ENCODE results near the gene RNF103. TPM values are rescaled to one million over a fixed set of nuclear protein-coding genes. Genes with fewer than 3 reads are reported as not detected.

RNF103 gene
- total and polyA plus RNA-seq, 2 of the 8 experiments (the other 6 are each of a cell fraction or from before 2014, with no cell fraction given): 3.3 to 7.4 TPM

- H2BK15ac ChIP-seq (ENCODE audit: low read length): no peak overlapping the region
- peaks cover 0 to 5% (median 0%) of the 10 kb centered on the region in 4 experiments; a peak in 1 of 7 replicates for H3K4me1 ChIP-seq (replicated peaks in 1 of 4; ENCODE audit: control insufficient read depth in 3 of 4, insufficient read depth in 4 of 4, low read length in 3 of 4)
- POLR2A ChIA-PET (ENCODE audit: partially characterized antibody): interaction anchor here (0.6 kb wide), 1 partner anchor 55 kb away, joined by 3 read pairs; no protein-coding TSS in a partner anchor
- H2AFZ ChIP-seq (ENCODE audit: low read length): no peak overlapping the region
- no peak overlapping the region for H3K4me3 ChIP-seq (ENCODE audit: extremely low read depth in 1 of 4, insufficient read depth in 2 of 4, low read depth in 3 of 4, low read length in 4 of 4)
- H3K23me2 ChIP-seq (ENCODE audit: low read depth, low read length): no peaks in the 10 kb centered on the region
- H2BK5ac ChIP-seq (ENCODE audit: low read depth, low read length): no peak overlapping the region
- H3K9ac ChIP-seq (replicated peaks in 1 of 4; ENCODE audit: extremely low read depth in 1 of 4, low read depth in 3 of 4, low read length in 3 of 4): no peak overlapping the region
- TF ChIP-seq TAF1 (IDR thresholded peaks at IDR 0.05; ENCODE audit: low read depth, low read length) (no peak), CTBP2 (IDR thresholded peaks at IDR 0.05; ENCODE audit: borderline replicate concordance, insufficient read depth, insufficient read length, low read length) (no peak), FOSL1 (IDR thresholded peaks at IDR 0.05; ENCODE audit: insufficient read depth, low read depth, low read length) (no peak), POU5F1 (IDR thresholded peaks at IDR 0.05; ENCODE audit: low read depth, low read length) (no peak), SUZ12 (IDR thresholded peaks at IDR 0.05; ENCODE audit: low read length) (no peak), SAP30 (IDR thresholded peaks at IDR 0.05; ENCODE audit: insufficient read depth, insufficient replicate concordance, low read length) (no peak), SP1 (IDR thresholded peaks at IDR 0.05; ENCODE audit: low read depth, low read length) (no peak), KDM5A (IDR thresholded peaks at IDR 0.05; ENCODE audit: low read length) (no peak), CBX8 (IDR thresholded peaks at IDR 0.05; ENCODE audit: borderline replicate concordance, low read depth, low read length) (no peak), SP2 (IDR thresholded peaks at IDR 0.05; ENCODE audit: low read length) (no peak), ATF2 (IDR thresholded peaks at IDR 0.05; ENCODE audit: low read length) (no peak)
- DNase-seq (ENCODE audit: low read depth in 1 of 2, low spot score in 2 of 2) (no peak), FAIRE-seq (no peak)
- H4K8ac ChIP-seq (ENCODE audit: extremely low read depth, insufficient read depth, low read length): no peak overlapping the region; the same call in 1 of the 2 replicates
- no peaks in the 10 kb centered on the region for H3K36me3 ChIP-seq (ENCODE audit: control insufficient read depth in 2 of 4, insufficient read depth in 4 of 4, low read length in 3 of 4)
- H3K4me2 ChIP-seq (ENCODE audit: insufficient read depth in 1 of 2, low read depth in 2 of 2, low read length in 2 of 2): no peak overlapping the region
- no peak overlapping the region for H3K56ac ChIP-seq (replicated peaks; ENCODE audit: insufficient read length, low read depth, low read length)
- no peak overlapping the region for H4K91ac ChIP-seq (replicated peaks; ENCODE audit: insufficient read length, low read length)
- H3K18ac ChIP-seq (ENCODE audit: extremely low read depth, low read length): no peak overlapping the region
- no peak overlapping the region for H3K23ac ChIP-seq (ENCODE audit: insufficient read length)
- CTCF ChIA-PET (ENCODE audit: partially characterized antibody): no interaction called here
- H2BK20ac ChIP-seq (ENCODE audit: low read length): no peak overlapping the region
- no peak overlapping the region for H3K27ac ChIP-seq (ENCODE audit: low read depth, low read length)
- no peaks in the 10 kb centered on the region for H3K9me3 ChIP-seq (ENCODE audit: insufficient read depth in 2 of 2, low read depth in 1 of 2, low read length in 1 of 2)
- no peaks in the 10 kb centered on the region for H3K79me2 ChIP-seq (ENCODE audit: control insufficient read depth in 1 of 2, insufficient read depth in 2 of 2, low read length in 2 of 2)
- no peak overlapping the region for H3K14ac ChIP-seq (ENCODE audit: insufficient read length)
- H4K20me1 ChIP-seq (replicated peaks in 1 of 2; ENCODE audit: control insufficient read depth in 1 of 2, insufficient read depth in 2 of 2, low read length in 2 of 2): no peaks in the 10 kb centered on the region
- no peak overlapping the region for H2BK120ac ChIP-seq (replicated peaks; ENCODE audit: low read depth, low read length)
- H3K79me1 ChIP-seq (ENCODE audit: low read depth, low read length): no peaks in the 10 kb centered on the region
- H3K4ac ChIP-seq (replicated peaks; ENCODE audit: insufficient read length, low read depth, low read length): no peak overlapping the region
- no peak overlapping the region for H4K5ac ChIP-seq (ENCODE audit: insufficient read length, low read depth, low read length)
- no peaks in the 10 kb centered on the region for H3K27me3 ChIP-seq (replicated peaks in 1 of 4; ENCODE audit: control insufficient read depth in 3 of 4, extremely low read depth in 1 of 4, insufficient read depth in 3 of 4, low read length in 3 of 4)
- WGBS, 2 experiments (ENCODE audit: extremely low coverage in 1 of 2, insufficient coverage in 1 of 2, insufficient read length in 1 of 2, insufficient replicate concordance in 2 of 2, low coverage in 1 of 2, low lambda C conversion rate in 2 of 2, missing lambda C conversion rate in 1 of 2): 92% methylated on average over 5 of the region's 5 CpGs; no CpG with 5 or more reads in 1 of the 2 experiments
- H2AK5ac ChIP-seq (ENCODE audit: low read depth, low read length): no peak overlapping the region
- H2BK12ac ChIP-seq (ENCODE audit: low read depth, low read length): no peak overlapping the region
Observed at GRCh38 chr2:86633155-86633651, 9.5 kb upstream of the RNF103 start.

All from H1 (cell line).